ENCODE data around the gene MTARC2.

MTARC2 gene

GRCh38 chr1:220787069-220787619 is 39.0 kb downstream of the MTARC2 start:
- DNase-seq (ENCODE audit: low read depth in 1 of 2, low spot score in 1 of 2): peak in 1 of 2 experiments; percentile 31
- peak overlapping the region; percentile 63 for H3K27ac ChIP-seq (replicated peaks)
- H3K4me3 ChIP-seq (replicated peaks; ENCODE audit: insufficient read depth, low read length): peak overlapping the region; percentile 44
- no peaks in the 10 kb centered on the region for H3K27me3 ChIP-seq (ENCODE audit: insufficient read depth, poor library complexity, severe bottlenecking)
- TF ChIP-seq POLR2AphosphoS5 (IDR thresholded peaks at IDR 0.05; ENCODE audit: low read depth): no peak
- TF ChIP-seq REST (IDR thresholded peaks at IDR 0.05; ENCODE audit: insufficient replicate concordance, low read depth): no peak
- no peak for TF ChIP-seq CTCF (IDR thresholded peaks at IDR 0.05; ENCODE audit: insufficient read depth, low read length)
- no peak for TF ChIP-seq GABPA (IDR thresholded peaks at IDR 0.05; ENCODE audit: low read depth)
- TF ChIP-seq SPI1 (IDR thresholded peaks at IDR 0.05; ENCODE audit: borderline replicate concordance, low read depth): no peak

- TF ChIP-seq GABPA (IDR thresholded peaks at IDR 0.05; ENCODE audit: low read depth) (no peak), REST (IDR thresholded peaks at IDR 0.05; ENCODE audit: insufficient replicate concordance, low read depth) (no peak), SPI1 (IDR thresholded peaks at IDR 0.05; ENCODE audit: borderline replicate concordance, low read depth) (no peak), POLR2AphosphoS5 (IDR thresholded peaks at IDR 0.05; ENCODE audit: low read depth) (no peak), CTCF (IDR thresholded peaks at IDR 0.05; ENCODE audit: insufficient read depth, low read length) (no peak)
- DNase-seq (ENCODE audit: low read depth in 1 of 2, low spot score in 1 of 2): no peak
- Histone ChIP-seq H3K27me3 (ENCODE audit: insufficient read depth, poor library complexity, severe bottlenecking) (no peaks in the 10 kb centered on the region), H3K27ac (replicated peaks) (peak overlapping the region; percentile 63), H3K4me3 (replicated peaks; ENCODE audit: insufficient read depth, low read length) (no peak overlapping the region)
Observed at GRCh38 chr1:220788900-220789299, 40.8 kb downstream of the MTARC2 start.

GRCh38 chr1:220789532-220790147 is 41.5 kb downstream of the MTARC2 start:
- H3K27me3 ChIP-seq (ENCODE audit: insufficient read depth, poor library complexity, severe bottlenecking): no peaks in the 10 kb centered on the region
- TF ChIP-seq GABPA (IDR thresholded peaks at IDR 0.05; ENCODE audit: low read depth) (no peak), POLR2AphosphoS5 (IDR thresholded peaks at IDR 0.05; ENCODE audit: low read depth) (no peak), SPI1 (IDR thresholded peaks at IDR 0.05; ENCODE audit: borderline replicate concordance, low read depth) (no peak), CTCF (IDR thresholded peaks at IDR 0.05; ENCODE audit: insufficient read depth, low read length) (no peak), REST (IDR thresholded peaks at IDR 0.05; ENCODE audit: insufficient replicate concordance, low read depth) (no peak)
- H3K27ac ChIP-seq (replicated peaks): peak overlapping the region; percentile 63
- DNase-seq (ENCODE audit: low read depth in 1 of 2, low spot score in 1 of 2): peak; percentile 69 to 81
- H3K4me3 ChIP-seq (replicated peaks; ENCODE audit: insufficient read depth, low read length): no peak overlapping the region

All from HL-60 (cell line).